ENCODE results near the gene ARFRP1.

The ARFRP1 gene, protein sequence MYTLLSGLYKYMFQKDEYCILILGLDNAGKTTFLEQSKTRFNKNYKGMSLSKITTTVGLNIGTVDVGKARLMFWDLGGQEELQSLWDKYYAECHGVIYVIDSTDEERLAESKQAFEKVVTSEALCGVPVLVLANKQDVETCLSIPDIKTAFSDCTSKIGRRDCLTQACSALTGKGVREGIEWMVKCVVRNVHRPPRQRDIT

DNA sequence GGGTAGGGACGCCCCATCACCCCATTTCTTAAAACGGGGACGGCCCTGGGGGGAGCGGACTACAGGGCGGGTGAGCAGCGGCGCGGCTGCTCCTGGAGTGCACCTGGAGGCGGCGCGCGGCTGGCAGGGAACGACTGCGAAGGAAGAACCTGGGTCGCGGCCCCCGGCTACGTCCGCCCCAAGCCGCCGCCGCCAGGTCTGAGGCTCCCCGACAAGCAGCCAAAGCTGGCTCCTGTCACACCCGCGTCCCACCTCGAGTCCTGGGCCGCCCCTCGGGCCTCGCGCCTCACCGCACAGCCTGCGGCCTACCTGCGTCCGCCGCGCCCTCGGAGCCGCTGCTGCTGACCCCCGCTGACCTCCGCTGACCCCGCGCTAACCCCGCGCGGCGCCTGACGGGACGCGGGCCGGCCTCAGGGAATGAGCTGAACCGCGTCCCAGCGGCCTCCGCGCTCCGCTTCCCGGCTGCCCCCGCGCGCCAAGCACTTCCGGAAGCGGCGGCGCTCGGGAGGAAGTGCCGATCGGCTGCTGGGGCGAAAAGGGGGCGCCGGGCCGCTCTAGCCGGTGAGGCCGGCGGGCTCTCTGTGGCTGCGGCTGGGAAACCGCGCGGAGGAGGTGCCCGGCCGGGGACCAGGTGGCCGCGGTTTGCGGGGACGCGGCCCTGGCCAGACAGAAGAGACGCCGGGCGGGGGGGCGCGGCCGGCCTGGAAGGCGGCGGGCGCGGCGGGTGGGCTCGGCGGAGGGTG lies at the start of gene ARFRP1, which contains the start of gene ZGPAT:
TSS of gene ARFRP1 (minus strand) at position 419 of the 743 bp plus-strand sequence. CDS start 885 bp downstream, outside the sequence.
TSS of gene ZGPAT (plus strand) at position 482 of the 743 bp plus-strand sequence. CDS start 542 bp downstream, outside the sequence.
- peak; percentile 88 to 89 for DNase-seq

DNA sequence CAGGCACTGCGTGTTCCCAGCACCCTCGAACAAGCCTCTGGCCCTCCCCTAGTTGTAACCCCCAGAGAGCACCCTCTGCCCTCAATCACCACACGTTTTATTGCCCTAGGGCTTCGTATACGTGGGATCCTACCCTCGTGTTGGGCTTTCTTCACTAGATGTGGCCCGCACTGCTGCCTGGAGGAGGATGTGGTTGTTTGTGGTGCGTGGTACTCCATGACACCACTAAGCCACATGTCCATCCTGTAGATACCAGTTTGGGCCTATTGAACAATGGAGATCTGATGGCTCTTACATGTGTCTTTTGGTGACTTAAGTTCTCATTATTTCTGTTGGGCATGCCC lies 48.8 kb upstream of the ARFRP1 start:
- DNase-seq: no peak

DNA sequence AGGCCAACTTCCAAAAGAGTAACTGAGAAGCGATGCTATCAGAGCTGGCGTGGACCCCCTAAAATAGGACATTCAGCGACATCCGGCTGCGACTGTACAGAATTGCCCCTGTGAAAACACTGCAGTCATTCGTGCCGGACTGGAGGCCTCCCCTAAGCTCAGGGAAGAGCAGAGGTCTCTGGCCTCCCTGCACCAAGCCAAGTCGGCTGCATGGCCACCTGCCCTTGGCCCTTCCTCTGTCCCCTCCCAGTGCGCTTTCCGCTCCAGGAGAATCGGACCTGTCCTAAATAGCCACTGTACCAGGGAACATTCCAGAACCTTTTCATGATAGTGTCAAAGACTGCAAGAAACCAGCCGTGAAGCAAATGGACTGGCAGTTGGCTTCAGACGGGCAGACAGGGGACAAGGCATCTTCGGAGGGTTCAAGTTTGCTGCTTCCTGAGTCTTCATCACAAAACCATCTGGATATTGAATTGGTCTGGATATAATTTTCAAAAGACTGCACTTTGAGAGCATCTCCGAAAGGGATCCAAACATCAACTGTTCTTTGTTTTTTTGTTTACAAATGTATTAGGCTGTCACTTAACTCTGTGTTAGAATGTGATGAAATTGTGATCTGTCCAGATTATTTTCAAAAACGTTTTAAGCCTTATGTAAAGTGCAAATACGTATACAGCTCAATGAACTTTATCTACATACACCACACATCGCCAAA lies 48.3 kb upstream of the ARFRP1 start:
- DNase-seq: no peak

DNA sequence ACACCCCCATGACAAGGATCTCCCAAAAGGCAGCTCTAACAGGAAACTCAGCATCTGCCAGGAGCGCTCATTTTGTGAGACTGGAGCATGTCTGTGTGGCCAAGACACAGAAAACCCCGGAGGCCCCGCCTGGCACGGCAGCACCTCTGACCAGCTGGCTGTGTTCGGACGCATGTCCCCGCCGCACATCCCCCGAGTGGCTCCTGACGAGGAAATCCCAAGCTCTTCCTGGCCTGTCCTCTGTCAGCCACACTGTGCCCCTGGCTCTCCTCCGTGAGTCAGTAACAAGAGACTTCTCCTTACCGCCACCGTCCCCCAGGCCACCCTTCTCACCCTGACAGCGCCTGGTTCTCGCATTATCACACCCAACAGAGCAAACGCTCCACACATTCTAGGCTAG lies 46.2 kb upstream of the ARFRP1 start:
- no peak for DNase-seq

DNA sequence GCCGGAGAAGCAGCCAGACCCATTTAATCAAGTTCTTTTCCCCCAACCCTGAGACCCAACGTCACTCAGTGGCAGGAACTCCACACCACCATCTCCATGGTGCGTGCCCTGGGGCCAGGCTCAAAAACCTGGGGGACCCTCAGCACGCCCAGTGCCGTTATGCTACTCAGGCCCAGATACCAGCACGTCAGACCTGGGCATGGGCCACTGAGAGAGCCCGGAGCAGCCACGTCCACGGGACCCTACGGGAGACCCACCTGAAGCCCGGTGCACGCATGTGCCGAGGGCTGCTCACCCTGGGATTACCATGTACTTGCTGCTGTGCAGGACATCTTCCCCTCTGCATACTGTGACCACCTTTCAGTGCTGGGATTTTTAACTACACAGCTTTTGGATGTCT lies 45.6 kb upstream of the ARFRP1 start:
- DNase-seq: no peak

DNA sequence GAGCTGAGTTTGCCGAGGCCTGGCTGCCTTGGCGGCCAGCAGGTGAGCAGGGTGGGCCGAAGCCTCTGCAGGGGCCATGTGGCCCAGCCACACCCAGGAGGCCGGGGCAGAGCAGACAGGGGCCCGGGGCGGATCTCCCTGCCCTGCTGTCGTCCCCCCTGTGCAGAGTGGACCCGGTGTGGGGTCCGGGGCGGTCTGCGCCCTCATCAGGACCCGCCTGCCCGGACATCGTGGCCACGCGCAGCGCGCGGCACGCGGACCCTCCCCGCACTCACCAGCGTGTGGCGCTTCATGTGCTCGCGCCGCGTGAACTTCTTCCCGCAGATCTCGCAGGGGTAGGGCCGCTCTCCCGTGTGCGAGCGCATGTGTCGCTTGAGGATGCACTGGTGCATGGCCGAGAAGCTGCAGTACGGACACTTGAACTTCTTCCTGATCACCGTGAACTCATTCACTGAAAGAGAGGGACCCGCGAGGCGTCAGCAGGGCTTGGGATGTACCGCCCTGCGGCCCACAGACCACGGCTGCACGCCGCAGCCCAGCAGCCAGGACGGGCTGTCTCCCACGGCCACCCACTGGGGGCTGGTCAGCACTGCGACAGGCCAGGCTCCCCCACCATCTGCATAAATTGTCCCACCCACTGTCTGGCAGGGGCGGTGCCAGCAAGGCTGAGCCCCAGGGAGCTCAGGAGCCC lies 44.8 kb upstream of the ARFRP1 start:
- no peak for DNase-seq

DNA sequence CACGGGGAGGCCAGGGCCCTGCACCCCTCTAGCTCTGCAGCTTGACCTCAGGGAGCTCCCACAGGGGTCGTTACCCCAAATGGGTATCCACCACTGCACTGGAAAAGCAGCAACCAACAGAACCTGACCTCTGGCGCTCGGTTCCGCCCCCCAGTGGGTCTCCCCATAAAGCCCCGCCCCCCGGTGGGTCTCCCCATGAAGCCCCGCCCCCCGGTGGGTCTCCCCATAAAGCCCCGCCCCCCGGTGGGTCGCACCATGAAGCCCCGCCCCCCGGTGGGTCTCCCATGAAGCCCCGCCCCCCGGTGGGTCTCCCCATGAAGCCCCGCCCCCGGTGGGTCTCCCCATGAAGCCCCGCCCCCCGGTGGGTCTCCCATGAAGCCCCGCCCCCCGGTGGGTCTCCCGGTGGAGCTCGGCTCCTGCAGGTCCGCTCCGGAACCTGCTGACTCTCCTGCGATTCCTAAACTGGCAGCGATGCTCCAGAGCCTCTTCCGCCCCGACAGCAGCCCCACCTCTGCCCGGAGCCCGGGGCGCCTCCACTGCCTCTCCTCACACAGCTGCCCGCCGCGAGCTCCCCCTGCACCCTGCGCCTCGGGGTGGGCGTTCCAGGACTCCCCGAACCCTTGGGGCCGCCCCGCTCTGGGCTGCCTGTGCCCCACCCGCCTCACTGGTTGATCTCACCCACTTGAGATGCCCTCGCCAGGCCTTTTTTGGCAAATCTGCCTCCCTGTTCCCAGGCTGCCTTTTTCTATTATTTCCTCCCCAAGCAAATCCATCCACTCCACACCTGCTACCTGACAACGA lies 43.9 kb upstream of the ARFRP1 start:
- peak in 1 of 2 donors; percentile 35 for DNase-seq

DNA sequence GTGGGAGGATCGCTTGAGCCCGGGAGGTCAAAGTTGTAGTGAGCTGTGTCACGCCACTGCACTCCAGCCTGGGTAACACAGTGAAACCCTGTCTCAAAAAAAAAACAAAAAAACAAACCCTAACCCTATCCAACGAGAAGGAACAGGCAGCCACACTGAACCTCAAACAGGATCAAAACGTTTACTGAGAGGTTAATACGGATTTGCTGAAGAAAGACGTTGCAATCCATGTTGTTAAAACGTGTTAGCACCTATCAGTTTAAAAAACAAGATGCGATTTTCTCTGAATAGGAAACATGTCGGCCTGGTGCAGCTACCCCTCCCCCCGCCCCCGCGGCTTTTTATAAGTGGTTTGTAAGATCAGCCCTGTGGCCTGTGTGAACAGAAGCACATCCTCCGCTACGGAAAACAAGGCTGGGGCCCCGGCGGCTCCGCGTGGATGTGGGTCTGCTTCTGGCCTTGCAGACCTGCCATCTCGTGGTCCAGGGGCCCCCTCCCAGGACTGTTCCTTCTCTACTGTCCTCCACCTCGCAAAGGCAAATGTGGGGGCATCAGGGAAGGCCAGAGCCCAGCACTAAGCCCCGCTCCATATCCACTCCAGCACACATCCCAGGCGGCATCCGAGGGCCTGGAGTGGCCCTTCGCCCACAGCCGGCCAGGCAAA lies 43.2 kb upstream of the ARFRP1 start:
- peak; percentile 62 to 67 for DNase-seq

DNA sequence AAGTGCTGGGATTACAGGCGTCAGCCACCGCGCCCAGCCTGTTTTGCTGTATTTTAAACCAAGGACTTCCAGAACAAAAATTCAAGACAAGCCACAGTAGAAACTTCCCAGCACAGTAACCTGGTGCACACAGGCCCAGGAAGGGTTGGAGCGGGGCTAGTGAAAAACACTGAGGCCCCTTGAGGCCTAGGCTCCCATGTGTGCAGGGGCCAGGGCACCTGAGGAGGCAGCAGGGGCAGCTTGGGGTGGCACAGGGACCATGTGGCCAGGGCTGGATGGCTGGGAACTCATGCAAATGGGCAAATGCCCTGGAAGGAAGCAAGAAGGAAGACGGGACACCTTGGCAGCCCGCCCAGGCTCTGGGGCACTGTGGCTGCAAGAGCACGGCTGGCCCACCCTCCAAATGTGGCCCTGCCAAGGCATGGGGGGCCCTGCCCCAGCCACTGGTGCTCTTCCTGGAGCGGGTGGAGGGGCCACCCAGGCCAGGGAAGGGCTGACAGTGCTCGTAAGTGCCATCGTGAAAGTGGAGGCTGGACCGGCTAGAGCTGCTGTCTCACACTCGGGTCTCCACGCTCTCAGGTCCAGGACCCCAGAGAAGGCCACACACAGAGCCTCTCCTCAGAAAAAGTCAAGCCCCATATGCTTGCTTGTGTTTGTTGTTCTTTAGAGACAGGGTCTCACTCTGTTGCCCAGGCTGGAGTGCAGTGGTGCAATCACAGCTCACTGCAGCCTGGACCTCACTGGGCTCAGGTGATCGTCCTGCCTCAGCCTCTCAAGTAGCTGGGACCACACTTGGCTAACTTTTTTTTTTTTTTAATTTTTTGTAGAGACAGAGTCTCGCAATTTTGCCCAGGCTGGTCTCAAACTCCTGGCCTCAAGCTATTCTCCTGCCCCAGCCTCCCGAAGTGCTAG lies 42.1 kb upstream of the ARFRP1 start:
- no peak for DNase-seq

DNA sequence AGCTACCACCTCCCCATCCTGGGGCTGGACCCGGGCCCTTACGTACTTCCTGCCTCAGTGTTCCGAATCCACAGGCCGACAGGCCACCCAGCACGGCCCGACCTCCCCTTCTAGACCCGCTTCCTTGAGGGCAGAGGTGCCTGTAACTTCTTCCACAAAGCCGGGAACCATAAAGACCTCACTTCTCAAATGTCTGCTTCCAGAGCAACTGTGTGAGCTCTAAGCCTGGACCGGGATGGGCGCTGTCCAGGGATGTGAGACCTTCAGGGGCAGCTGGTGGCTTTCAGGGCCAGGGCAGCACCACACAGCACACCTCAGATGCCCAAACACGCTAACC lies 41.1 kb upstream of the ARFRP1 start:
- no peak for DNase-seq

DNA sequence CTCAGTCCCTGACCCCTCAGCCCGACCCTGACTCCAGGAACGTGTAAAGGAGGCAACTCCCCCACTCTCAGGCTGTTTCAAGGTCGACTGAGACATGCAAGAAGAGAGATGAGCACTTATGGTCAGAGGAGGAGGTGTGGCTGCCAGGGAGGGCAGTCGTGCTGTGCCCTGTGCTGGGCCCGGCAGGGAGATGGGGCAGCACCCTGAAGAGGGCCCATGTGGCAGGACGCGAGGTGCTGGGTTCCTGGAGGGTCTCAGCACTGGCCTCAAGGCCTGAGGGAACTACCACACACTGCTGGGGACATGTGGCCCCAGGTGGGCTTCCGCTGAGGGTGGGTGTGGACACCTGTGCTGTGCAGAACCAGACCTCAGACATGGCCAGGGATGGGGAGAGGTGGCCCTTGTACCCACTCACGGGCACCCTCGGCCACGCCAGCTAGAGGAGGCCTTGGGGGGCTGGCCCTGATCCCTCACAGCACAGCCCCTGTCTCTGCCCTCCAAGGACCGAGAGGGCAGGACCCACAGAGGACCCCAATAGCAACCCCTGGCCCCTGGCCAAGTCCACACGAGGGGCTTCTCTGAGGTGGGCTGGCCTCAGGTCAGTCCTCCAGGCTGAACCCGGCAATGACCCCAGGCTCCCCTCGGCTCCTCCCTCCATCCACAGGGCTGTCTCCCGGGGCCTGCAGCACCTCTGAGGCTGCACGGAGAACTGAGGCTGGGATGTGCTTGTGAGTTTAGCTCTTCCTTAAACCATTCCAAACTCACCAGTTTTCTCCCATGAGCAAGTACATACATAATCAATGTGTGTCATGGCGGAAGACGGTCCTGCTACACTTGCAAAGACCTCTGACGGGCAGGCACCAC lies 40.5 kb upstream of the ARFRP1 start:
- DNase-seq: no peak

DNA sequence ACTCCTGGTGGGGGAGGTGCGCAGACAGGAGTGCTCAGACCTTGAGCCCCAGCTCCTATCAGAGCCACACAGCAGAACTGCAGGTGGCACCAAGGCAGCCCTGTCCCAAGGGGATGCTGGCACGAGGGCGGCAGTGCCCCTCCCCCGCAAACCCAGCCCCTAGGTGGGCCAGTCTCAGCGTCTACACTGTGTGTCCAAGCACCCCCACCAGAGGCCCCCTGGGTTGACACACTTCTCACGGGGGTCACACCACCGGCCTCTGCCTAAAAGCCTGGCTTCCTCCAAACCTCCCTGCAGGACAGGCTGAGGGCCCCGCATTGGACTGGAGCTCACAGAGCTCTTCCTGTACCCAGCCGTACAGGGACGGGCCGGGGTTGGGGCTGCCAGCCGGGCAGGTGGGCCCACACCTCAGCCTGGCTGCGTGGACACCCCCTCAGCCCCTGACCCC lies 39.9 kb upstream of the ARFRP1 start:
- DNase-seq: no peak

DNA sequence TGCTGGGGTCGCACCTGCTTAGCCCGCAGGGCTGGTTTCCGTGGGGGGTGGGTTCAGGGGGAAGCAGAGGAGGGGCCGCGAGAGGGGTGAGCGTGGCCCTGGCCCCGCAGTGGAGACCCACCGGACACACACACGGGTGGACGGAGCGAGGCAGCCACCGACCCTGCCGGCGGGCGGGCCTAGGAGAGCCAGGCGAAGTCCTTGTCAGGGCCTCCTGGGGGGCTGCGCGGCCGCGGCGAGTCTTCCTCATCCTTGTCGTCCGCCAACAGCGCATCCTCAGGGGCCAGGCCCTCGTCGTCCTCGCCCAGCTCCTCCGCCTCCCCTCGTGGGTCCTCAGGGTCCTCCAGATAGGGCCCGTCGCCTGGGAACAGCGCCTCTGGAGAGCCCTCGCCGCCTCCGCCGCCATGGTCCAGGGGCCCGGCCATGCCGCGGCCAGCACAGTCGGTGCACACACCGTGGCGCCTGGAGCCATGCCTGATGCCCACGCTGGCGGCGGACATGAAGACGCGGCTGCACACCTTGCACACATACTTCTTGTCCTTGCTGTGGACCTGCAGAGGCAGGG lies 39.1 kb upstream of the ARFRP1 start:
- no peak for DNase-seq

DNA sequence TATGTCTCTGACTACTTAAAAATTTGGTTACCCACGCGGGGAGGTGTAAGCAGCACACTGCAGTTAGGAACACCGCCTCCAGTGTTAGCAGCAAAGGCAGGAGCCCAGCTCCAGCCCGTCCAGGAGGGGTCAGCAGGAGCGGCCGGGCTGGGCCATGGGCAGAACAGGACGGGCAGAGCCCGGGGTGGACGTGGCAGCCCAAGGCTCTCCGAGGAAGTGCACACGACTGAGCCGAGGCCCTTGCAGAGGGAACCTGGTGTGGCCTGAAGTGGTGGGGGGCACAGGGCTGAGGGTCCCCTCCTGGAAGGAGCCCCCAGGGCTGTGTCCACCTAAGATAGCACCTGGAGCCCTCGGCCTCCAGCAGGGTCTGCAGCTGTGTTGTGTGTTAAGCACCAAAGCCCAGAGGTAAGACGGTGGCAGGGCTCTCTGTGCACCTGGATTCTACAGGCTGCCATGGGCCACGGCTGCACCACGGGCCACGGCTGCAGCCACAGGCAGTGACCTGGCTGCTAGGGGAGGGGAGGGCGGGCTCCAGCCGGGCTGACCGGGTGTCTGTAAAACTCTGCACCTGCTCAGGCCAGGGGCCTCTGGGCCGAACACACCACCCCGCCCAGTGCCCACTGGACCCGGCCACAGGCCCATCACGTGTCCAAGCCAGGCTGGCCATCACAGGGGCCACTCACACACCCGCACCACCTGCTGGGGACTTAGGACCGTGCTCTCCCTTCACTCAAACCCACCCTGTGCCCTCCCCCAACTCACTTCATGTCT lies 38.4 kb upstream of the ARFRP1 start:
- DNase-seq: no peak

DNA sequence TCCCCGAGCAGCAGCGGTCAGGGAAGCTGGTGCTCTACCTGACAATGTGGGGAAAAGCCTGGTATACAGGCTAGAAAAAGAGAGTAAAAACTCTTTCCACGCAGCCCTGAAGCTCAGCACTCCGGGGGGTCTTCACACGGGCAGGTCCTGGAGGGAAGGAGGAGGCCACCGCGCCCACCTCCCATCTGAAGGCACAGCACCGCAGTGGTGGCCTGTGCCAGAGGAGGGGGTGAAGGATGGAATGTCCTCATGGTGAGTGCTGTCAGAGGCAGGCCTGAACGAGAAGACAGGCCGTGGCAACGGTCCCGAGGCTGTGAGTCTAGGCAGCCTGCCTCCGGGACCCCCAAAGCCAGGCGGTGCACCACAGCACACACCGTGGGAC lies 37.6 kb upstream of the ARFRP1 start:
- DNase-seq: no peak

DNA sequence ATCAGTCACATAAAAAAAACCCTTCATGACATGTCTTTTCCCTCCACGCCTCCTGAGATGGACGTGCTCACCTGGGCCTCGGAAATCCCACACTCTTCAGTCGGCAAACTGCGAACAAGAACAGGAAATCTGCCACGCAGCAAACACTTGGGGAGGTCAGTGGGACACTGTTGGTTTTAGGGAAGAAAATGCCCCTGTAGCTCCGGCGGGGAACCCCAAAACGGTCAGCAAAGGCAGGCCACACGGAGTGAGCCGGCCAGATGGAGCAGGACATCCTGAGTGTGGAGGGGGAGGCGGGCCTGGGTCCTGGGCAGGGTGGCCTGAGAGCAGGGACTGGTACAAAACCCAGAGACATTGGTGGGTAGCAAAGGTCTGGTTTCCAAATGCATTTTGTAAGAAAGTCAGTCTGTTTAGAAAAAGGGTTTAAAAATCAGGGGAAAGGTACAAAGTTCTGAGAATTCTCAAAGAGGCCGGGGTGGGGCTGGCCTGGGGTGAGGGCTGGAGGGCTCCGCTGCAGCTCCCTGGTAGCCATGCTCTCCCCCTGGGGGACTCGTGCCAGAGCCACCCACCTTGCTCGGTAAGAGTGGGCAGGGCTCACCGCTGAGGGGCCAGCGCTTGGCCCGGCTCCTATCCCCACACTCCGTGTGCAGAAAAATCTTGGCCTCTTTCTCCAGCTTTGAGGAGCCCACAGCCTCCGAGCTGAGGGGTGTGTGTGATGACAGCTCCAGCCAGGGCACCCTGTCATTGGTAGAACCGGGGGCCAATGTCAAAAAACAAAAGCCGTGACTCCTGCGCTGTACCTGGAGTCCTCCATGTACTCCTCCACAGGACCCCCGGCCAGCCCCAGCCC lies 37.0 kb upstream of the ARFRP1 start:
- DNase-seq: no peak

DNA sequence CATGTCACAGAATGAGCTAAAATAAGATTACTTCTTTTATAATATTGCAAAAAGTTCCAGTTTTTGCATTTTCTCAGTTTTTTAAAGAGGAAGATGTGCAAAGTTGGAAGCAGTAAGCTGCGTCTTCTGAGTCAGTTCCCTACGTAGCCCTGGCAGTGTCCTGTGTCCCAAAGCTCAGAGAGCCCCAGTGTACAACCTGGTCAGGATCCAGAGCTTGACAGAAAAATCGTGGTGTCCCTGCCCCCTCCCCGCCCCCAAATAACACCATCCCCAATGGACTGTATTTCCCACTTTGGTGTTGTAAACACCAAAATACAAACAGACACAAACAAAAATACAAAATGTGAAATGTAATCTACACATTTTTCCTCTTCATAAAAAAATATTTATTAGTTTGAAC lies 36.4 kb upstream of the ARFRP1 start:
- no peak for DNase-seq
